GM23338 (cell line): ENCODE measurements around the gene DGKB. TPM values are rescaled to one million over a fixed set of nuclear protein-coding genes. Genes with fewer than 3 reads are reported as not detected.

ENCODE experiments used
- ATAC-seq: fragments of 200-7000 bp; cut with Tn5 transposase; 3 replicates; pipeline ENCODE4 v1.9.1; 2020
- DNase-seq: peaks from one replicate; pipeline ENCODE4 v3.0.0-alpha.2; 2015; ENCODE audit warnings: low spot score
- H2AFZ ChIP-seq: fragments of 200-600 bp; sonication (generic); 2 replicates; pipeline ENCODE4 v1.8.0; 2016; ENCODE audit warnings: antibody characterized with exemption, mild to moderate bottlenecking, moderate library complexity
- H3F3A ChIP-seq: fragments of 200-600 bp; sonication (generic); replicated peaks from 2 replicates; pipeline ENCODE4 v1.8.0; 2017; ENCODE audit warnings: antibody characterized with exemption, mixed run types, low read depth
- H3K27ac ChIP-seq: fragments of 200-600 bp; sonication (generic); 2 replicates; pipeline ENCODE4 v1.6.1; 2016; ENCODE audit warnings: low read depth
- H3K27me3 ChIP-seq: fragments of 200-600 bp; sonication (generic); 2 replicates; pipeline ENCODE4 v1.8.0; 2016; ENCODE audit warnings: mild to moderate bottlenecking, mixed run types, moderate library complexity; ENCODE audit not compliant: insufficient read depth
- H3K36me3 ChIP-seq: fragments of 200-600 bp; sonication (generic); 2 replicates; pipeline ENCODE4 v1.8.0; 2016; ENCODE audit warnings: mild to moderate bottlenecking; ENCODE audit not compliant: insufficient read depth
- H3K4me1 ChIP-seq: fragments of 200-600 bp; sonication (generic); 2 replicates; pipeline ENCODE4 v1.8.0; 2016; ENCODE audit warnings: mild to moderate bottlenecking, moderate library complexity; ENCODE audit not compliant: insufficient read depth
- H3K4me2 ChIP-seq: fragments of 200-600 bp; sonication (generic); 2 replicates; pipeline ENCODE4 v1.7.1; 2017; ENCODE audit warnings: mixed run types
- H3K4me3 ChIP-seq: fragments of 200-600 bp; sonication (generic); 2 replicates; pipeline ENCODE4 v1.6.1; 2016; ENCODE audit warnings: mixed run types
- H3K79me2 ChIP-seq: fragments of 200-600 bp; sonication (generic); replicated peaks from 2 replicates; pipeline ENCODE4 v1.8.0; 2017; ENCODE audit warnings: mild to moderate bottlenecking; ENCODE audit not compliant: insufficient read depth
- H3K9me2 ChIP-seq: fragments of 200-600 bp; sonication (generic); 2 replicates; pipeline ENCODE4 v1.8.0; 2017; ENCODE audit not compliant: insufficient read depth
- H4K20me1 ChIP-seq: fragments of 200-600 bp; sonication (generic); replicated peaks from 2 replicates; pipeline ENCODE4 v1.8.0; 2017; ENCODE audit warnings: mild to moderate bottlenecking; ENCODE audit not compliant: insufficient read depth
- H3K27ac Mint-ChIP-seq: 2 replicates; pipeline ENCODE4 v1.8.0; 2020; ENCODE audit warnings: inconsistent platforms, mild to moderate bottlenecking, moderate library complexity, mixed read lengths
- H3K27me3 Mint-ChIP-seq: 3 replicates; pipeline ENCODE4 v1.8.0; 2022; ENCODE audit warnings: low read depth, mild to moderate bottlenecking, moderate library complexity, mixed read lengths, inconsistent platforms; ENCODE audit not compliant: insufficient read depth, poor library complexity
- H3K36me3 Mint-ChIP-seq: 3 replicates; pipeline ENCODE4 v1.8.0; 2021; ENCODE audit warnings: low read depth, mild to moderate bottlenecking, inconsistent platforms, moderate library complexity, mixed read lengths
- H3K4me1 Mint-ChIP-seq: 3 replicates; pipeline ENCODE4 v1.8.0; 2020; ENCODE audit warnings: mild to moderate bottlenecking, inconsistent platforms, mixed read lengths
- H3K4me3 Mint-ChIP-seq: 3 replicates; pipeline ENCODE4 v1.8.0; 2021; ENCODE audit warnings: moderate library complexity, mild to moderate bottlenecking, inconsistent platforms, mixed read lengths
- H3K9me3 Mint-ChIP-seq: 3 replicates; pipeline ENCODE4 v1.8.0; 2020; ENCODE audit warnings: moderate library complexity, mild to moderate bottlenecking, inconsistent platforms, mixed read lengths
- CREB1 ChIP-seq: fragments of 250-450 bp; sonication (Bioruptor Pico); IDR thresholded peaks from 2 replicates; pipeline ENCODE4 v1.5.0; 2020; ENCODE audit warnings: low read depth, mild to moderate bottlenecking, moderate library complexity
- EZH2 ChIP-seq: fragments of 200-600 bp; sonication (generic); IDR thresholded peaks from one replicate; pipeline ENCODE4 v1.8.0; 2017; ENCODE audit warnings: antibody characterized with exemption, mild to moderate bottlenecking, low read depth; ENCODE audit not compliant: unreplicated experiment
- EZH2phosphoT487 ChIP-seq: fragments of 200-600 bp; sonication (generic); IDR thresholded peaks from one replicate; pipeline ENCODE4 v1.8.1; 2018; ENCODE audit warnings: antibody characterized with exemption; ENCODE audit not compliant: unreplicated experiment
- POLR2AphosphoS5 ChIP-seq: IDR thresholded peaks from 2 replicates; pipeline ENCODE4 v1.6.1; 2016; ENCODE audit warnings: antibody characterized with exemption, low read depth
- STAT1 ChIP-seq: IDR thresholded peaks from one replicate; pipeline ENCODE4 v1.6.1; 2016; ENCODE audit warnings: antibody characterized with exemption; ENCODE audit not compliant: unreplicated experiment
- ZNF331 ChIP-seq: fragments of 250-450 bp; sonication (Bioruptor Pico); IDR thresholded peaks from 2 replicates; pipeline ENCODE4 v1.5.0; 2020; ENCODE audit warnings: low read depth, mild to moderate bottlenecking, moderate library complexity
- polyA plus RNA-seq: library from polyadenylated mRNA; unstranded; fragments of >200 nt; fragmentation: Nextera tagmentation; extraction: Ambion mirVana; gene quantifications from 2 replicates; pipeline ENCODE4 v1.2.1, GENCODE V29; 2016
- total RNA-seq: library from RNA; depleted of rRNA; stranded (reverse); fragments of >200 nt; shearing (Covaris generic); gene quantifications from 2 replicates; pipeline ENCODE4 v1.2.3, GENCODE V29; 2014
- TF ChIP-seq, protein P1 (sequence below): IDR thresholded peaks from 2 replicates; pipeline ENCODE4 v1.6.1; 2016; ENCODE audit warnings: antibody characterized with exemption
- TF ChIP-seq, protein P2 (sequence below): fragments of 250-450 bp; sonication (Bioruptor Pico); IDR thresholded peaks from 2 replicates; pipeline ENCODE4 v1.5.0; 2020; ENCODE audit warnings: mild to moderate bottlenecking, moderate library complexity
- TF ChIP-seq, protein P3 (sequence below): IDR thresholded peaks from one replicate; pipeline ENCODE4 v1.6.1; 2018; ENCODE audit warnings: antibody characterized with exemption; ENCODE audit not compliant: unreplicated experiment
- TF ChIP-seq, protein P4 (sequence below), 2 experiments: fragments of 200-600 bp in 1 of 2; sonication (generic) in 1 of 2; conservative IDR thresholded peaks; 2 replicates each; pipeline versions ENCODE4 v1.5.1 to v1.6.1; 2016 to 2017; ENCODE audit warnings: antibody characterized with exemption in 2 of 2, low read depth in 2 of 2, mild to moderate bottlenecking in 2 of 2, moderate library complexity in 1 of 2

Gene DGKB
- total and polyA plus RNA-seq, 2 experiments from 2014 or later: 4.8 to 11.5 TPM

DNA sequence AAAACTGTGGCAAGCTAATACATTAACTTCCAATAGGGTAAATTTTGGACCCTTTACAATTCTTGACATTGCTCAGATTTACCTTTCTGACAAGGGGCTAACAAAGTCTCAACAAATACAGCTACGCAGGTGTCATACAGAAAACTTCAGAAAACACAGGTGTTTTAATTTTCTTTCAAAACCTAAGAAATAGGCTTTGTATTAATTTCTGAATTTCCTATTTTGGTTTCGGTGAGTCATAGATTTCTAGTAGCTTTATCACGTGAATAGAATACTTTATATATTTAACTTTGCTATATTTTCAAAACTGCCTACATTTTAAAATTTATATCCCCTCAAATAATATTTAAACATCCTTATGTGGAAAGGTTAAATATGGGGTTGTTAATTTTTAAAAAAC, 215.3 kb downstream of the DGKB start:
- Histone ChIP-seq H4K20me1 (no peaks in the 10 kb centered on the region), H3K4me1 (peaks cover 6% of the 10 kb centered on the region), H3K27me3 (no peaks in the 10 kb centered on the region), H3K79me2 (no peaks in the 10 kb centered on the region), H3F3A (no peaks in the 10 kb centered on the region), H3K27ac (no peak overlapping the region), H3K4me3 (no peak overlapping the region), H3K36me3 (no peaks in the 10 kb centered on the region), H3K9me2 (no peaks in the 10 kb centered on the region), H2AFZ (no peak overlapping the region), H3K4me2 (no peak overlapping the region)
- Mint-ChIP-seq H3K4me3 (no peak overlapping the region), H3K27ac (no peak overlapping the region), H3K9me3 (no peaks in the 10 kb centered on the region), H3K27me3 (no peaks in the 10 kb centered on the region), H3K4me1 (peaks cover 5% of the 10 kb centered on the region), H3K36me3 (peaks cover 3% of the 10 kb centered on the region; the same call in 2 of the 3 replicates)
- no peak for ATAC-seq
- DNase-seq: no peak
- TF ChIP-seq, protein P1, sequence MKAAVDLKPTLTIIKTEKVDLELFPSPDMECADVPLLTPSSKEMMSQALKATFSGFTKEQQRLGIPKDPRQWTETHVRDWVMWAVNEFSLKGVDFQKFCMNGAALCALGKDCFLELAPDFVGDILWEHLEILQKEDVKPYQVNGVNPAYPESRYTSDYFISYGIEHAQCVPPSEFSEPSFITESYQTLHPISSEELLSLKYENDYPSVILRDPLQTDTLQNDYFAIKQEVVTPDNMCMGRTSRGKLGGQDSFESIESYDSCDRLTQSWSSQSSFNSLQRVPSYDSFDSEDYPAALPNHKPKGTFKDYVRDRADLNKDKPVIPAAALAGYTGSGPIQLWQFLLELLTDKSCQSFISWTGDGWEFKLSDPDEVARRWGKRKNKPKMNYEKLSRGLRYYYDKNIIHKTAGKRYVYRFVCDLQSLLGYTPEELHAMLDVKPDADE: no peak
- TF ChIP-seq EZH2: no peak
- TF ChIP-seq, protein P2, sequence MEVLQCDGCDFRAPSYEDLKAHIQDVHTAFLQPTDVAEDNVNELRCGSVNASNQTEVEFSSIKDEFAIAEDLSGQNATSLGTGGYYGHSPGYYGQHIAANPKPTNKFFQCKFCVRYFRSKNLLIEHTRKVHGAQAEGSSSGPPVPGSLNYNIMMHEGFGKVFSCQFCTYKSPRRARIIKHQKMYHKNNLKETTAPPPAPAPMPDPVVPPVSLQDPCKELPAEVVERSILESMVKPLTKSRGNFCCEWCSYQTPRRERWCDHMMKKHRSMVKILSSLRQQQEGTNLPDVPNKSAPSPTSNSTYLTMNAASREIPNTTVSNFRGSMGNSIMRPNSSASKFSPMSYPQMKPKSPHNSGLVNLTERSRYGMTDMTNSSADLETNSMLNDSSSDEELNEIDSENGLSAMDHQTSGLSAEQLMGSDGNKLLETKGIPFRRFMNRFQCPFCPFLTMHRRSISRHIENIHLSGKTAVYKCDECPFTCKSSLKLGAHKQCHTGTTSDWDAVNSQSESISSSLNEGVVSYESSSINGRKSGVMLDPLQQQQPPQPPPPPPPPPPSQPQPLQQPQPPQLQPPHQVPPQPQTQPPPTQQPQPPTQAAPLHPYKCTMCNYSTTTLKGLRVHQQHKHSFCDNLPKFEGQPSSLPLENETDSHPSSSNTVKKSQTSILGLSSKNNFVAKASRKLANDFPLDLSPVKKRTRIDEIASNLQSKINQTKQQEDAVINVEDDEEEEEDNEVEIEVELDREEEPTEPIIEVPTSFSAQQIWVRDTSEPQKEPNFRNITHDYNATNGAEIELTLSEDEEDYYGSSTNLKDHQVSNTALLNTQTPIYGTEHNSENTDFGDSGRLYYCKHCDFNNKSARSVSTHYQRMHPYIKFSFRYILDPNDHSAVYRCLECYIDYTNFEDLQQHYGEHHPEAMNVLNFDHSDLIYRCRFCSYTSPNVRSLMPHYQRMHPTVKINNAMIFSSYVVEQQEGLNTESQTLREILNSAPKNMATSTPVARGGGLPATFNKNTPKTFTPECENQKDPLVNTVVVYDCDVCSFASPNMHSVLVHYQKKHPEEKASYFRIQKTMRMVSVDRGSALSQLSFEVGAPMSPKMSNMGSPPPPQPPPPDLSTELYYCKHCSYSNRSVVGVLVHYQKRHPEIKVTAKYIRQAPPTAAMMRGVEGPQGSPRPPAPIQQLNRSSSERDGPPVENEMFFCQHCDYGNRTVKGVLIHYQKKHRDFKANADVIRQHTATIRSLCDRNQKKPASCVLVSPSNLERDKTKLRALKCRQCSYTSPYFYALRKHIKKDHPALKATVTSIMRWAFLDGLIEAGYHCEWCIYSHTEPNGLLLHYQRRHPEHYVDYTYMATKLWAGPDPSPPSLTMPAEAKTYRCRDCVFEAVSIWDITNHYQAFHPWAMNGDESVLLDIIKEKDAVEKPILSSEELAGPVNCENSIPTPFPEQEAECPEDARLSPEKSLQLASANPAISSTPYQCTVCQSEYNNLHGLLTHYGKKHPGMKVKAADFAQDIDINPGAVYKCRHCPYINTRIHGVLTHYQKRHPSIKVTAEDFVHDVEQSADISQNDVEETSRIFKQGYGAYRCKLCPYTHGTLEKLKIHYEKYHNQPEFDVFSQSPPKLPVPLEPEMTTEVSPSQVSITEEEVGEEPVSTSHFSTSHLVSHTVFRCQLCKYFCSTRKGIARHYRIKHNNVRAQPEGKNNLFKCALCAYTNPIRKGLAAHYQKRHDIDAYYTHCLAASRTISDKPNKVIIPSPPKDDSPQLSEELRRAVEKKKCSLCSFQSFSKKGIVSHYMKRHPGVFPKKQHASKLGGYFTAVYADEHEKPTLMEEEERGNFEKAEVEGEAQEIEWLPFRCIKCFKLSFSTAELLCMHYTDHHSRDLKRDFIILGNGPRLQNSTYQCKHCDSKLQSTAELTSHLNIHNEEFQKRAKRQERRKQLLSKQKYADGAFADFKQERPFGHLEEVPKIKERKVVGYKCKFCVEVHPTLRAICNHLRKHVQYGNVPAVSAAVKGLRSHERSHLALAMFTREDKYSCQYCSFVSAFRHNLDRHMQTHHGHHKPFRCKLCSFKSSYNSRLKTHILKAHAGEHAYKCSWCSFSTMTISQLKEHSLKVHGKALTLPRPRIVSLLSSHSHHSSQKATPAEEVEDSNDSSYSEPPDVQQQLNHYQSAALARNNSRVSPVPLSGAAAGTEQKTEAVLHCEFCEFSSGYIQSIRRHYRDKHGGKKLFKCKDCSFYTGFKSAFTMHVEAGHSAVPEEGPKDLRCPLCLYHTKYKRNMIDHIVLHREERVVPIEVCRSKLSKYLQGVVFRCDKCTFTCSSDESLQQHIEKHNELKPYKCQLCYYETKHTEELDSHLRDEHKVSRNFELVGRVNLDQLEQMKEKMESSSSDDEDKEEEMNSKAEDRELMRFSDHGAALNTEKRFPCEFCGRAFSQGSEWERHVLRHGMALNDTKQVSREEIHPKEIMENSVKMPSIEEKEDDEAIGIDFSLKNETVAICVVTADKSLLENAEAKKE (CRISPR knock-in tag): no peak
- TF ChIP-seq POLR2AphosphoS5: no peak
- TF ChIP-seq EZH2phosphoT487: no peak
- TF ChIP-seq STAT1: no peak
- TF ChIP-seq CREB1 (CRISPR knock-in tag): no peak
- TF ChIP-seq, protein P3, sequence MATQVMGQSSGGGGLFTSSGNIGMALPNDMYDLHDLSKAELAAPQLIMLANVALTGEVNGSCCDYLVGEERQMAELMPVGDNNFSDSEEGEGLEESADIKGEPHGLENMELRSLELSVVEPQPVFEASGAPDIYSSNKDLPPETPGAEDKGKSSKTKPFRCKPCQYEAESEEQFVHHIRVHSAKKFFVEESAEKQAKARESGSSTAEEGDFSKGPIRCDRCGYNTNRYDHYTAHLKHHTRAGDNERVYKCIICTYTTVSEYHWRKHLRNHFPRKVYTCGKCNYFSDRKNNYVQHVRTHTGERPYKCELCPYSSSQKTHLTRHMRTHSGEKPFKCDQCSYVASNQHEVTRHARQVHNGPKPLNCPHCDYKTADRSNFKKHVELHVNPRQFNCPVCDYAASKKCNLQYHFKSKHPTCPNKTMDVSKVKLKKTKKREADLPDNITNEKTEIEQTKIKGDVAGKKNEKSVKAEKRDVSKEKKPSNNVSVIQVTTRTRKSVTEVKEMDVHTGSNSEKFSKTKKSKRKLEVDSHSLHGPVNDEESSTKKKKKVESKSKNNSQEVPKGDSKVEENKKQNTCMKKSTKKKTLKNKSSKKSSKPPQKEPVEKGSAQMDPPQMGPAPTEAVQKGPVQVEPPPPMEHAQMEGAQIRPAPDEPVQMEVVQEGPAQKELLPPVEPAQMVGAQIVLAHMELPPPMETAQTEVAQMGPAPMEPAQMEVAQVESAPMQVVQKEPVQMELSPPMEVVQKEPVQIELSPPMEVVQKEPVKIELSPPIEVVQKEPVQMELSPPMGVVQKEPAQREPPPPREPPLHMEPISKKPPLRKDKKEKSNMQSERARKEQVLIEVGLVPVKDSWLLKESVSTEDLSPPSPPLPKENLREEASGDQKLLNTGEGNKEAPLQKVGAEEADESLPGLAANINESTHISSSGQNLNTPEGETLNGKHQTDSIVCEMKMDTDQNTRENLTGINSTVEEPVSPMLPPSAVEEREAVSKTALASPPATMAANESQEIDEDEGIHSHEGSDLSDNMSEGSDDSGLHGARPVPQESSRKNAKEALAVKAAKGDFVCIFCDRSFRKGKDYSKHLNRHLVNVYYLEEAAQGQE: no peak
- no peak for TF ChIP-seq ZNF331 (CRISPR knock-in tag)
- TF ChIP-seq, protein P4, sequence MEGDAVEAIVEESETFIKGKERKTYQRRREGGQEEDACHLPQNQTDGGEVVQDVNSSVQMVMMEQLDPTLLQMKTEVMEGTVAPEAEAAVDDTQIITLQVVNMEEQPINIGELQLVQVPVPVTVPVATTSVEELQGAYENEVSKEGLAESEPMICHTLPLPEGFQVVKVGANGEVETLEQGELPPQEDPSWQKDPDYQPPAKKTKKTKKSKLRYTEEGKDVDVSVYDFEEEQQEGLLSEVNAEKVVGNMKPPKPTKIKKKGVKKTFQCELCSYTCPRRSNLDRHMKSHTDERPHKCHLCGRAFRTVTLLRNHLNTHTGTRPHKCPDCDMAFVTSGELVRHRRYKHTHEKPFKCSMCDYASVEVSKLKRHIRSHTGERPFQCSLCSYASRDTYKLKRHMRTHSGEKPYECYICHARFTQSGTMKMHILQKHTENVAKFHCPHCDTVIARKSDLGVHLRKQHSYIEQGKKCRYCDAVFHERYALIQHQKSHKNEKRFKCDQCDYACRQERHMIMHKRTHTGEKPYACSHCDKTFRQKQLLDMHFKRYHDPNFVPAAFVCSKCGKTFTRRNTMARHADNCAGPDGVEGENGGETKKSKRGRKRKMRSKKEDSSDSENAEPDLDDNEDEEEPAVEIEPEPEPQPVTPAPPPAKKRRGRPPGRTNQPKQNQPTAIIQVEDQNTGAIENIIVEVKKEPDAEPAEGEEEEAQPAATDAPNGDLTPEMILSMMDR (conservative IDR thresholded peaks at IDR 0.05; ENCODE audit: low read depth in 2 of 2): no peak
